Measurements from ENCODE around the gene TRPM4.

GRCh38 chr19:49140951-49141350 is 16.6 kb upstream of the TRPM4 start:
- TF ChIP-seq POLR2A (IDR thresholded peaks at IDR 0.05) = no peak
- TF ChIP-seq CTCF (IDR thresholded peaks at IDR 0.05 in 8 of 11, conservative IDR thresholded peaks at IDR 0.05 in 3 of 11) = no peak
